Osteocyte (in vitro differentiated cells): ENCODE measurements around the gene DISC1. TPM values are rescaled to one million over a fixed set of nuclear protein-coding genes. Genes with fewer than 3 reads are reported as not detected.

Source experiments
- DNase-seq: peaks from one replicate; pipeline ENCODE4 v3.0.0; 2021; ENCODE audit warnings: mixed read lengths; ENCODE audit not compliant: unreplicated experiment; ENCODE audit errors: extremely low spot score
- H3K27ac Mint-ChIP-seq: one replicate; pipeline ENCODE4 v1.8.0; 2021; ENCODE audit warnings: mild to moderate bottlenecking, mixed read lengths; ENCODE audit not compliant: unreplicated experiment
- H3K27me3 Mint-ChIP-seq: one replicate; pipeline ENCODE4 v1.8.0; 2021; ENCODE audit warnings: mixed read lengths; ENCODE audit not compliant: unreplicated experiment
- H3K36me3 Mint-ChIP-seq: one replicate; pipeline ENCODE4 v1.8.0; 2021; ENCODE audit warnings: mixed read lengths; ENCODE audit not compliant: unreplicated experiment
- H3K4me1 Mint-ChIP-seq: one replicate; pipeline ENCODE4 v1.8.0; 2021; ENCODE audit warnings: mixed read lengths; ENCODE audit not compliant: unreplicated experiment
- H3K4me3 Mint-ChIP-seq: one replicate; pipeline ENCODE4 v1.8.0; 2021; ENCODE audit warnings: mild to moderate bottlenecking, moderate library complexity, mixed read lengths; ENCODE audit not compliant: unreplicated experiment
- H3K9me3 Mint-ChIP-seq: one replicate; pipeline ENCODE4 v1.8.0; 2021; ENCODE audit warnings: mixed read lengths; ENCODE audit not compliant: unreplicated experiment
- total RNA-seq: library from RNA; stranded (reverse); gene quantifications from 2 replicates; pipeline ENCODE4 v1.2.1, GENCODE V29; 2021
- TF ChIP-seq, protein P1 (sequence below): fragments of 200-600 bp; sonication (generic); IDR thresholded peaks from 2 replicates; pipeline ENCODE4 v1.5.0; 2021; ENCODE audit warnings: antibody characterized with exemption, mild to moderate bottlenecking, moderate library complexity

The DISC1 gene
- total RNA-seq, 1 donor from 2014 or later = 15.6 TPM

GRCh38 chr1:231850786-231851185, 224.2 kb downstream of the DISC1 start:
- peaks cover 3% of the 10 kb centered on the region for H3K4me1 Mint-ChIP-seq

GRCh38 chr1:231853588-231854207, 227.1 kb downstream of the DISC1 start:
- Mint-ChIP-seq H3K9me3 (no peaks in the 10 kb centered on the region), H3K36me3 (peaks cover 14% of the 10 kb centered on the region), H3K27me3 (no peaks in the 10 kb centered on the region), H3K4me1 (peaks cover 3% of the 10 kb centered on the region), H3K27ac (no peak overlapping the region), H3K4me3 (no peak overlapping the region)
- TF ChIP-seq, protein P1, sequence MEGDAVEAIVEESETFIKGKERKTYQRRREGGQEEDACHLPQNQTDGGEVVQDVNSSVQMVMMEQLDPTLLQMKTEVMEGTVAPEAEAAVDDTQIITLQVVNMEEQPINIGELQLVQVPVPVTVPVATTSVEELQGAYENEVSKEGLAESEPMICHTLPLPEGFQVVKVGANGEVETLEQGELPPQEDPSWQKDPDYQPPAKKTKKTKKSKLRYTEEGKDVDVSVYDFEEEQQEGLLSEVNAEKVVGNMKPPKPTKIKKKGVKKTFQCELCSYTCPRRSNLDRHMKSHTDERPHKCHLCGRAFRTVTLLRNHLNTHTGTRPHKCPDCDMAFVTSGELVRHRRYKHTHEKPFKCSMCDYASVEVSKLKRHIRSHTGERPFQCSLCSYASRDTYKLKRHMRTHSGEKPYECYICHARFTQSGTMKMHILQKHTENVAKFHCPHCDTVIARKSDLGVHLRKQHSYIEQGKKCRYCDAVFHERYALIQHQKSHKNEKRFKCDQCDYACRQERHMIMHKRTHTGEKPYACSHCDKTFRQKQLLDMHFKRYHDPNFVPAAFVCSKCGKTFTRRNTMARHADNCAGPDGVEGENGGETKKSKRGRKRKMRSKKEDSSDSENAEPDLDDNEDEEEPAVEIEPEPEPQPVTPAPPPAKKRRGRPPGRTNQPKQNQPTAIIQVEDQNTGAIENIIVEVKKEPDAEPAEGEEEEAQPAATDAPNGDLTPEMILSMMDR = no peak
- DNase-seq = no peak

More at GRCh38 chr1:231850786-231851185, 224.2 kb downstream of the DISC1 start:
- H3K27ac Mint-ChIP-seq = no peak overlapping the region
- H3K27me3 Mint-ChIP-seq = no peaks in the 10 kb centered on the region
- TF ChIP-seq, protein P1 = no peak
- no peak for DNase-seq
- no peaks in the 10 kb centered on the region for H3K9me3 Mint-ChIP-seq
- H3K4me3 Mint-ChIP-seq = no peak overlapping the region
- peaks cover 11% of the 10 kb centered on the region for H3K36me3 Mint-ChIP-seq

- Mint-ChIP-seq H3K4me1 (peaks cover 3% of the 10 kb centered on the region), H3K36me3 (peaks cover 11% of the 10 kb centered on the region), H3K27ac (no peak overlapping the region), H3K4me3 (no peak overlapping the region), H3K9me3 (no peaks in the 10 kb centered on the region), H3K27me3 (no peaks in the 10 kb centered on the region)
- no peak for DNase-seq
- TF ChIP-seq, protein P1 = no peak
Measured at GRCh38 chr1:231855361-231855760, 228.8 kb downstream of the DISC1 start.

GRCh38 chr1:231855926-231856325, 229.3 kb downstream of the DISC1 start:
- no peaks in the 10 kb centered on the region for H3K27me3 Mint-ChIP-seq
- H3K4me3 Mint-ChIP-seq = no peak overlapping the region
- peaks cover 3% of the 10 kb centered on the region for H3K4me1 Mint-ChIP-seq
- H3K9me3 Mint-ChIP-seq = no peaks in the 10 kb centered on the region
- peaks cover 11% of the 10 kb centered on the region for H3K36me3 Mint-ChIP-seq
- no peak for DNase-seq
- no peak overlapping the region for H3K27ac Mint-ChIP-seq
- TF ChIP-seq, protein P1 = no peak

GRCh38 chr1:231856426-231856825, 229.8 kb downstream of the DISC1 start:
- Mint-ChIP-seq H3K9me3 (no peaks in the 10 kb centered on the region), H3K27ac (no peak overlapping the region), H3K36me3 (peaks cover 10% of the 10 kb centered on the region), H3K27me3 (no peaks in the 10 kb centered on the region), H3K4me1 (peaks cover 3% of the 10 kb centered on the region), H3K4me3 (no peak overlapping the region)
- TF ChIP-seq, protein P1 = no peak
- no peak for DNase-seq
